Lung microvascular endothelial cell (primary cell): ENCODE measurements around the gene KCND3. TPM values are rescaled to one million over a fixed set of nuclear protein-coding genes. Genes with fewer than 3 reads are reported as not detected.
A peak's percentile ranks its signal among the peaks of the same experiment; 100 is the strongest.

Experiments
- DNase-seq, 2 donors: peaks; one replicate each; pipeline versions ENCODE4 v3.0.0 to v3.0.0-alpha.2; 2010; ENCODE audit warnings: low read depth in 2 of 2
- total RNA-seq: library from RNA; depleted of rRNA; stranded (reverse); fragments of >200 nt; gene quantifications from 2 replicates; pipeline ENCODE4 v1.2.1, GENCODE V29; 2014

The KCND3 gene
- total RNA-seq, 1 donor from 2014 or later, result 0.20 TPM

GRCh38 chr1:111731956-111732355, 257.5 kb downstream of the KCND3 start:
- DNase-seq, result no peak

GRCh38 chr1:111730706-111731105, 258.8 kb downstream of the KCND3 start:
- peak in 1 of 2 donors; percentile 0 for DNase-seq

- DNase-seq, result no peak
Observed at GRCh38 chr1:111729946-111730681, 259.4 kb downstream of the KCND3 start.

- DNase-seq, result no peak
Observed at GRCh38 chr1:111729271-111729921, 260.1 kb downstream of the KCND3 start.

GRCh38 chr1:111727056-111727455, 262.4 kb downstream of the KCND3 start:
- DNase-seq, result no peak

GRCh38 chr1:111725192-111725591, 264.3 kb downstream of the KCND3 start:
- DNase-seq, result peak in 1 of 2 donors; percentile 66

- no peak for DNase-seq
Observed at GRCh38 chr1:111723871-111724270, 265.6 kb downstream of the KCND3 start.

GRCh38 chr1:111723091-111723806, 266.2 kb downstream of the KCND3 start:
- DNase-seq, result no peak

- DNase-seq, result no peak
Observed at GRCh38 chr1:111720977-111721786, 268.3 kb downstream of the KCND3 start.

Other genes starting within 250 kb of the KCND3 start
- 11.3 and 13.7 TPM in 2 replicates for gene DDX20, start 233.8 kb downstream of the KCND3 start, total RNA-seq